Measurements from ENCODE around the gene CAD.

DNA sequence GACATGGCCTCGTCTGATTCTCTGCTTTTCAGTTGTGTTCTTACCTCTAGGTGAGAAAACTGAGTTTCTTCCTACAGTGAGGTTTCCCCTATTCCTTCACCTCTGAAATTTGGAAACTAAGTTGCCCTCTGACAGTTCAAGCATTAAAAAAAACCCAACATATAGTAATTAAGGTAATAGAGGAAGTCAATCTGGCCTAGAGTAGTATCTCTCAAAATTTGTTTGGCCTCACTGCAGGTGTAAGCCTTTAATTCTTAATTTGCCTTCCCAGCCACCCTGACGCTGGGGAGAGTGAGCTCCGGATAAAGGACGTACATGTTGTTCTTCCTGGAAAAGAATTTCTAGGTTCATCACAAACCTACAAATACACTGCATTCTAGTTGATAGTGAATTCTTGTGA lies 1.4 kb downstream of the CAD start:
- no peak for TF ChIP-seq EZH2 (IDR thresholded peaks at IDR 0.05; ENCODE audit: borderline replicate concordance, insufficient read depth, low read depth, low read length, poor library complexity, severe bottlenecking)
- no peak for TF ChIP-seq CTCF (IDR thresholded peaks at IDR 0.05)

Measured in B cell (primary cell).